Measurements from ENCODE around the gene MAP1LC3C.
A peak's percentile ranks its signal among the peaks of the same experiment; 100 is the strongest.

Gene MAP1LC3C

DNA sequence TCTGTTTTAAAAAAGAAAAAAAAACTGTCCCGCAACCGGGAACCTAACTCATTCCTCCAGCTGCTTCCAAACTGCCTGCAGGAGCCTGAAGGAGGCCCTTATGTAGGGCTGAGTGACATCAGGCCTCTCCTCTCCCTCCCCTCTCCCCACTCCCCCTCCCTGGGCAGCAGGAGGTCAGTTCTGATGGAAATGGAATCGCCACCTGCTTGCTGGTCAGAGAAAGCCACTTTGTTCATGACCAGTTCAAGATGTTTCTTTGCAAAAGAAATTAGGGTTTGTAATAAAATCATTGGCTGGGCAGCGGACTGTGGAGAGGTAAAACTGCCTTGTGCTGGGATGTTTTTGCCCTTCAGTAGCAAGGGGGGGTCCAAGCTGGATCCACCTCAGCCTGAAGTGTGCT, at the start of gene MAP1LC3C:
Gene MAP1LC3C (minus strand): TSS at position 73 of the 400 bp plus-strand sequence. CDS start 90 bp downstream, outside the sequence.
- DNase-seq, result no peak

DNA sequence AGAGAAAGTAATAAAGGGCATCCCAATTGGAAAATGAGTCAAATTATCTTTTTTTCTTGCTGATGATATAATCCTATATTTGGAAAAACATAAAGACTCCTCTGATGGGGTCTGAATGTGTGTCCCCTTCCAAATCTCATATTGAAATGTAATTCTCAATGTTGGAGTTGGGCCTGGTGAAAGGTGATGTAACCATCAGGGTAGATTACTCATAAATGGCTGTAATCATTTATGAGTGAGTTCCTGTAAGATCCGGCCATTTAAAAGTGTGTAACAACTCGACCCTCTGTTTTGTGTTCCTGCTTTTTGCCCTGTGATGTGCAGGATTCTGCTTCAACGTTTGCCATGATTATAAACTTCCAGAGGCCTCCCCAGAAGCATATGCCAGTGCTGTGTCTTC, 44.3 kb upstream of the MAP1LC3C start:
- no peak for DNase-seq

DNA sequence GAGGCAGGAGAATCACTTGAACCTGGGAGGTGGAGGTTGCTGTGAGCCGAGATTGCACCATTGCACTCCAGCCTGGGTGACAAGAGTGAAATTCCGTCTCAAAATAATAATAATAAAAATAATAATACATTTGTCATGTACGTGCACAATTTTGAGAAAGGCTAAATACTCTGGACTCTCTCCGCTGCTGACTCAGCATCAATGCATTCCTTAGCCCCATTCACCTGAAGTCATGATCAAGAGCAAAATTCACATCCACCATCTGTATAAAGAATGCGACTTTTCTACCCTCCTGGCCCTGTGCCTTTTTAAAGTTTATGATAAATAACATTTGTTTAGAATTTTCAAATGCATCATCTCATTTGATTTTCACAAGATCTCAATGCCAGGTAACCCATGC, 35.5 kb upstream of the MAP1LC3C start:
- DNase-seq, result no peak

DNA sequence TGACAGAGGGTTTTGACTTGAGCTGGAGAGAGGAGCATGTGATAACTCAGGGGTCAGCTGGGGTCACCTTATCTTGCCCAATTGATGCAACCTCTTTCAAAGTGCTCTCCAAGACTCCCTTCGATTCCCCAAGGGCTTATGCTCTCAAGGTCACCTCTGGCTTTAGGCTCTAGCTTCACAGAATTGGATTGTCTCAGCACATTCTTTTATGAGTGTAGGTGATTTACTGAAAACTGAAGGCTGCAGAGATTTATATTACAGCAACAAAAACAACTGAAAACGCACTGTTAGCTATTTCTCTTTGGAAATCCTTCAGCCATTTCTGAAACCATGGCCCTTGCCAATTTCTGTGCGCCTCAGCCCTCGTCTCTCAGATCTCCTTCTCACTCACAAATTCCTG, 34.5 kb upstream of the MAP1LC3C start:
- DNase-seq, result no peak

DNA sequence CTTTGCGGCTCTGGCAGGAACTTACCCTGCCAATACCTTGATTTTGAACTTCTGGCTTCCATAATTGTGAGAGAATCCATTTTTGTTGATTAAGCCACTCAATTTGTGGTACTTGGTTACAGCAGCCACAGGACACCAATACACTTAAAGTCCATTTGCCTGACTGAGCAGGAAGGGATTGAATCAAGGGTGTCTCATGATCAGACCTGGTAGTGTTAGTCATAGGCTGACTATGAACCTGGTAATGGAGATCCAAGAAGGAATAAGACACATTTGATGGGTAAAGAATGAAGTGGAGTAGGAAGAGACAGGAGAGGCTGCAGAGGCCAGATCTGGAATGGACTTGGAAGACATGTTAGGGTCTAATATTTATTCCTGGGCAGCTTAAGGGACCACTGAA, 31.2 kb upstream of the MAP1LC3C start:
- no peak for DNase-seq

DNA sequence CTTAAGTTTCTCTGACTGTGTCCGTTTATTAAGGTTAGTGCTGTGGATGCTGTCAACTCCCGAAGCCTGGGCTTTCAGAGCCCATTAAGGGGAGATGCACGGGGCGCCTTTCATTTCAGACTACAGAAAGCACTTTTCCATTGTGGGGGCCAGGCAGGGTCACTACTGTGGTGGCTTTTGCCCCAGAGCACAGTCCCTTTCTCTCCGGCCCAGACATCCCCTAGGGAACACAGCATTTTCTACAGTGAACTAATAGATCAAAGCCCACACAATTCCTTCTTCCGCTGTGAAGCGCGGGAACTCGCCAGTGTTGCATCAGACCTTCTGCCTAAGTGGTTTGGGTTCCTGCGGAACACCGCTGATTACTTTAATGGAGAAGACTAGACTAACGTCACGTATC, 26.8 kb upstream of the MAP1LC3C start:
- no peak for DNase-seq

DNA sequence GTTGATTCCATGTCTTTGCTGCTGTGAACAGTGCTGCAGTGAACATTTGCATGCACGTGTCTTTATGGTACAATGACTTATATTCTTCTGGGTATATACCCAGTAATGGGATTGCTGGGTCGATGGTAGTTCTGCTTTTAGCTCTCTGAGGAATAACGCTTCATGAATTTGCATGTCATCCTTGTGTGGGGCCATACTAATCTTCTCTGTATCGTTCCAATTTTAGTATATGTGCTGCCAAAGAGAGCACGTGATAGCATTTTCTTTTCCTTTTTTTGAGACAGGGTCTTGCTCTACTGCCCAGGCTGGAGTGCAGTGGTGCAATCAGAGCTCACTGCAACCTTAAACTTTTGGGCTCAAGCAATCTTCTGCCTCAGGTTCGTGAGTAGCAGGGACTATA, 24.9 kb upstream of the MAP1LC3C start:
- no peak for DNase-seq

DNA sequence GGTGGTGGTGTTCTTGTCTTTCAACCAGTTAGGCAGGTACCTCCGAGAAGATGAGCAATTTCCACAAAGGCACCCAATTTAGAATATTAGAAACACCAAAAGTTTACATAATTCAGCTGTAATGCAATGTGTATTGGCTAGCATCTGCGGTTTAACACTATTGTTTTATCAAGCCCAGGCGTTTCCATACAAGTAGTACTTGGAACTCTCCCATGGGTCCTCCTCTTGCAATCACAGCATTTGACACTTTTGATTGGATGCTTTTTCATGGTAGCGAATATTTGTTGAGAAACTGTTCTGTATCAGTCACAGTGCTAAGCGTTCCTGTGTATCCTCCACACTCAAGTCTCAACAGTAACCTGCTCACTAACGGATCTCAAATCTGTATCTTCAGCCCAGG, 20.1 kb upstream of the MAP1LC3C start:
- DNase-seq, result no peak

DNA sequence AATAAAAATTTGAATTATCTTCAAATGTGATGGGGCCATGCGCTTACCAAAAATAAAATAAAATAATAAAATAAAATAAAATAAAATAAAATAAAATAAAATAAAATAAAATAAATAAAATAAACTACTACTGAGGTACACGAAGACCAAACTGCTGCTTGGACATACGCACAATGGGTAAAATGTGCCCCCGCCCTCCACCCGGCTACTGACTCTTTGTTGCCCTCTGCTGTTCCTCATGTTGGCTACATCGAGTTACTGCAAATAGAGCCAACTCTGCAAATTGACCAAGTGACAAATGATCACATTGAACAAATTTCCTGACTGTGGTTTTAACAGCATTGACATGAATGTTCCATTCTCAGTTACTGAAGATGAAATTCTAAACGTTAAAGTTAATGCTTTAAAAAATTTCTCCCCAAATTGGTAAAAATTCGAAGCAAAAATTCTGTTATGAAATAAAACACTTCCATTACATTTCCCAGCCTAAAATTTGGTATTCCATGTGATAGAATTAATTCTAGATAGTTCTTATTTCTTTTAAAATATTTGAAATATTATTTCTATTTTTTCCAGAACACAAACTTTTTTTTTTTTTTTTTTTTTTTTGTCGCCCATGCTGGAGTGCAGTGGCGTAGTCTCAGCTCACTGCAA, 18.8 kb upstream of the MAP1LC3C start:
- peak; percentile 26 to 47 for DNase-seq

DNA sequence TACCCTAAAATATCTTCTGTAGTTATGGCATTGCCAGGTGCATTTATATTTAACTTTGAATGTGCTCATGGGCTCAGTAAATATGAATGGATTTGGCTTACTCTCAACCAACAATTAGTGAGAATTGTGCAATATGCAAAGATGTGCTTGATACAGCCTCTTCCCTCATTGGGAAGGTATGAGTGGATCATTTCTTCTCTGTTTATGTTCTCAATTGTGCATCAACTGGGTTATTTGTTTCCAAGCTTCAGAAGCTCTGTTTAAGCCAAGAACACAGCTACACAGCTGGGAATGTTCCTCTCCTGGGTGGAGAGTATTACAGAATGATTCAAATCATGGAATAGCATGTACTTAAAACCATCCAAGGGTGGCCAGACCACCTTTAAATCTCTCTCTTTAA, 17.6 kb upstream of the MAP1LC3C start:
- no peak for DNase-seq

DNA sequence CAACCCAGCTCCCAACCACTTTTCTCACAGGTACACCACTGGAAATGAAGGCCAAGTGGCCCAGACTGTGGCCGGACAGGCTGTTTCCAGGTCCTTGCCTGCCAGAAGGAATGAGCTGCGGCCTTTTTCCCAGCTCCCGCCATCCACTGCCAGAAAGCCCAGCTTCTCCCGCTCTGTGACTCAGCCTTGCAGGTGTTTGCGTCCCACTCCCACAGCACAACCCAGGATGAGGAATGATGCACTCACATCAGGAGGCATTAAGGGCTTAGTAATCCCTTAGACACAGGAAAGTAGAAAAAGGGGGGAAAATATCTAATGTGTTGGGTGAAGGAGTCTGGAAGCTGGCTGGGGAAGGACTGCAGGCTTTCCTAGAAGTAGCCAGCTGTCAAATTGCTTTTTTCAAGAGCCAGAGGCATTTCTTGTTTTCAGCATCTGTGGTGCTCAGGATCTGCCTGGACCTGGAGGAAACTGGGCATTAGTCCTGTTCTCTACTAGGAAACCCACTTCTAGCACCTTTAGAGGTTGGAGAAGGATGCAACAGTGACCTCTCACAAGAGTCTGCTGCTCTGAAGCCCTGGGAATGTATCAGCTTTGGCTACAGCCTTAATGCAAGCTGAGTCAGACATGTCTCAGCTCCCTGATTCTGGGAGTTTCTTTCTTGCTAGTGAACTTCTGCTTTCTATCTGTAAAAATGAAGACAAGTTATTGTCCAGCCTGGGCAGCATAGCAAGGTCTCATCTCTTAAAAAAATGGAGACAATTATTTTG, 13.2 kb upstream of the MAP1LC3C start:
- no peak for DNase-seq

DNA sequence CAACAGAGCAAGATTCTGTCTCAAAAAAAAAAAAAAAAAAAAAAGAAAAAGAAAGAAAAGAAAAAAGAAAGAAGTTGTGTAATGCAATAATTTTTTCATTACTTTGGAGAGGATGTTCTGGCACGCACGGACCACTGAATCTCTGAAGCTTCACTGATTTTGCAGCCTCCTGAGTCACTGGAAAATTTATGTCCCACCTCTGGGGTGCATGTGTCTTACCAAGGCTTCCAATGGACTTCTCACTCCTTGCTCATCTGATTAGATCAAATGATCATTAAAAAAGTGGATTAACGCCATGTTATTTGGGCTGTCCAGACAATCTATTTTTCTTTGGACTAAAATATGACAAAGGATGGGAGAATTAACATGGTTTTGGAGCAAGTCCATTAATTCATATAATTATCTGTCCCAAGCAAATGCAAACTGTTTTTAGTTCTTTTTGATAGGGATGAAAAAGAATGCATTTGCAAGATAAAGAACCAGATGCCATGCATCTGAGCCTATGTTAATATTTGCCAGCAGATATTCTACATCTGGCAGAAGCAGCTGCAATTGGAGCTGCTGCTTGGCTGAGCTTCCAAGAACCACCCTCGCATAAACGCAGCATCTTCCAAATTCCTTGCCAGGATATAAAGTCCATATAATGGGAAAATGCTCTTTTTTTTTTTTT, 10.1 kb upstream of the MAP1LC3C start:
- no peak for DNase-seq

DNA sequence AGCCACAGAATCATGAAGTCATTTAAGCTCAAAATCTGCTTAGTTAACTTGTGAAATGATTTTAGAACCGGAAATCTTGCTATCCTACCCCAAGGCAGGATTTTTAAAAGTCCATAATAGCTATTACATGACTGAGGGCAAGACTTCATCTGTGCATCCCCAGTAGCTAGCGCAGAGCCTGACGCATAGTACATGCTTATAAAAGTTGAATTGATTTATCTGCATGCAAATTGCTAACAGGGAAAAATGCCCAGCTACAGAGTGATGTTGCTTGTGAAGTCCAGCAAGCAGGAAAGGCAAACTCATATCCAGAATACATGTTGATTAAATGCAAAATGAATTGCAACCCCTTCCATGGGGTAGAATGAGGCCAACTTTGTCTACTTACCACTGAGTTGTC, 8.1 kb upstream of the MAP1LC3C start:
- DNase-seq, result no peak

DNA sequence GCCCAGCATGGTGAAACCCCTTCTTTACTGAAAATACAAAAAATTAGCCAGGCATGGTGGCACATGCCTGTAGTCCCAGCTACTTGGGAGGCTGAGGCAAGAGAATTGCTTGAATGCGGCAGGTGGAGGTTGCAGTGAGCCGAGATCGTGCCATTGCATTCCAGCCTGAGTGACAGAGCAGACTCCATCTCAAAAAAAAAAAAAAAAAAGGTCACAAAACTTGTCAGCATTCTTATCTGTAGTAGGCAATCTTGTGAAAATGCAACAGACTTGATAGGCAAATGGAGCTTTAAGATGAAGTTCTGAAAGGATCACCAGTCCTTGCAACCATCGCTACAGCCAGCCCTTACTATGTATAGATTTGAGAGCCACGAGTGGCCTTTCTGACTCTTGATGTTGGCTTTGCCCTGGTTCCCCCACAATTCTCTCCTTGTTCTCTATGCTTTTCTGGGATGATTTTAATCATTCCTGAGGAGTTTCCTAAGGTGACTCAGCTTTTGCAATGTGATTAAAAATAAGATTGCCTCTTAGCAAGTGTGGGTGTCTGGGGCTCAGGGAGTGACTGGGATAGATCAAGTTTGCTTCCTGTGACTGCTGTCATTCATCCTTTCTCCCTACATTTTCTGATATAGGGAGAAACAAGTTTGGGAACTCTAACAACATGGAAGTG, 7.1 kb upstream of the MAP1LC3C start:
- no peak for DNase-seq

DNA sequence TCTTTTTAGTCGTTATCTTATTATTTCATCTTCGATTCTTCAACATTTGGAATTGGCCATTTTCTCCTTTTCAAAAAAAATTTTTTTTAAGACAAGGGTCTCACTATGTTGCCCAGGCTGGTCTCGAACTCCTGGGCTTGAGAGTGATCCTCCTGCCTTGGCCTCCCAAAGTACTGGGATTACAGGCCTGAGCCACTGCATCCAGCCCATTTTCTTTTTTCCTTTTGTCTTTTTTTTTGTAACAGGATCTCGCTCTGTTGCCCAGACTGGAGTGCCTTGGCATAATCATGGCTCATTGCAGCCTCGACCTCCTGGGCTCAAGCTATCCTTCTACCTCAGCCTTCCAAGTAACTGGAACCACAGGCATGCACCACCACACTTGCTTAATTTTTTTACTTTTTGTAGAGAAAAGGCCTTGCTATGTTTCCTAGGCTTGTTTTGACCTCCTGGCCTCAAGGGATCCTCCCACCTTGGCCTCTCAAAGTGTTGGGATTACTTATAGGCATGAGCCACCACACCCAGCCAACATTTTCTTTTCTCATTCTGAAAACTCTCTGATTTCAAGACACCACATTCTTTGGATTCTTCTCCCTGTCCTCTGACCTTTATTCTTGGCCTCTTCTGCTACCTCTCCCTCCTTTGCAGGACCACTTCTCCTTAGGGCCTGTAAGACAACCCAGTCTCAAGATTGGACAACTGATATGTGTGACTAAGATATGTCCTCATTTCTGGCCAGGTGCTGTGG, 6.0 kb upstream of the MAP1LC3C start:
- DNase-seq, result no peak

DNA sequence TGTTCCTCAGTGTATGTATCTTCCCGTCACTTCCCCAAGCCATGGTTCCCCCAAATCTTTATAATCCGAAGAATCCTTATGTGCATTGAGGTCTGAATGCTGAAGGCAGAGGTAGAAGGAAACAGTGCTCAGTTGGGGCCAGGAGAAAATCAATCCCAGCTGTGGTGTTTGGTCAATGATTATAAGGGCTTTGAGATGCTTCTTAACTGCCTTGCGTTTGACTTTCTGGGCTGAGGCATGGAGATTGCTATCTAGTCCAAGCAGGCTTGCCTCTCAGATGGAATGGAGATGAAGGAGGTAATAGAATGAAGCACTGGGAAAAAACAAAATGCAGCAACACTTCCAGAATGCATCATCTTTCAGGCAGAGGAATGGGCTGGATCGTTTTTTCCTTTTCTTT, 3.6 kb upstream of the MAP1LC3C start:
- DNase-seq, result no peak

DNA sequence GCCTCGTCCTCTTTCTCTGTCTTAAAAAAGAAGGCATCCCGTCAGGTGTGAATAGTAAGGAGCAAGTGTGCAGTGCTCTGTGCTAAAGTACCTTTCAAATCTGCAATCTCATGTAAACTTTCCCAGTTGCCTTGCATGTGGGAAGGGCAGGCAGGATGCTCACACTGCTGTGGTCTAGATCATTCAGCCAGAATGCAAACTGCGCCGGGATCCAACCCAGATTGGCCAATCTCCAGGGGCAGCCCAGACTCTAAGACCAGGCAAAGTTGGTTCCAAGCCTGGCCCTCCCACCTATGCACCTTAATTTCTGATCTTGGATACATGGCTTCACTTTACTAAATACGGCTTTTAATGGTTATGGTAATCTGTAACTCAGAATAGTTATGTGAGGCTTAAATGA, 3.2 kb upstream of the MAP1LC3C start:
- DNase-seq, result no peak

DNA sequence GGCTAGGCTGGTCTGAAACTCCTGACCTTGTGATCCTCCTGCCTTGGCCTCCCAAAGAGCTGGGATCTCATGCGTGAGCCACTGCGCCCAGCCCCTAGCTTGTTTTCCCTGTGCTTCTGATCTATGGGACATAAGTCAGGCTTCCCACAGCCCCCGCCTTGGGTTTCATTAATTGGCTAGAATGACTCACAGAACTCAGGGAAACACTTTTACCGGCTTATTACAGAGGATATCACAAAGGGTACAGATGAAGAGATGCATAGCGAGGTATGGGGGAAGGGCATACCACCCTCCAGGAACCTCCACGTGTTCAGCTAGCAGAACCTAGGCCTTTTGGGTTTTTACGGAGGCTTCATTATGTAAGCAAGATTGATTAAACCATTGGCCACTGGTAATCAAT, 1.5 kb upstream of the MAP1LC3C start:
- no peak for DNase-seq

DNA sequence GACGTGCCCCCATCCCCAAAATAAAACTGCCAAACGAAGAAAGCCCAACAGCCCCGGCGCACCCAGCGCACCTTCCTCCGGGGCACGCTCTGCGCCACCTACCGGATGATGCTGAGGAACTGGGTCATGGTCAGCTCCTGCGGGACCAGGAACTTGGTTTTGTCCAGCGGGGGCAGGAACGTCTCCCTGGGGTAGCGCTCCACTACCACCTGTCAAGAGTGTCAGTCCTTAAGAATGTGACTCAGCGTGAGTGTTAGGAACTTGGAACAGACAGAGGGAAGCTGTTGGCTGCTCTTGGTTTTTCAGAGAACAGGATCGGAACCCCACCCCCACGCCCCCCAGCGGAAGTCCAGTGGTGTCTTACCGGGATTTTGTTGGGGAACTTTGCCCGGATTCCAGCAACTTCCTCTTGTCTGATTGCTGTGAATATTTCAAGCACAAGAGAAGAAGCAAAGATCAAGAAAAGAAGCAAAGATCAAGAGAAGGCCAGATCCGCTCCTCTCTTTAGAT, 431 bp downstream of the MAP1LC3C start:
- DNase-seq, result peak; percentile 65 to 70

DNA sequence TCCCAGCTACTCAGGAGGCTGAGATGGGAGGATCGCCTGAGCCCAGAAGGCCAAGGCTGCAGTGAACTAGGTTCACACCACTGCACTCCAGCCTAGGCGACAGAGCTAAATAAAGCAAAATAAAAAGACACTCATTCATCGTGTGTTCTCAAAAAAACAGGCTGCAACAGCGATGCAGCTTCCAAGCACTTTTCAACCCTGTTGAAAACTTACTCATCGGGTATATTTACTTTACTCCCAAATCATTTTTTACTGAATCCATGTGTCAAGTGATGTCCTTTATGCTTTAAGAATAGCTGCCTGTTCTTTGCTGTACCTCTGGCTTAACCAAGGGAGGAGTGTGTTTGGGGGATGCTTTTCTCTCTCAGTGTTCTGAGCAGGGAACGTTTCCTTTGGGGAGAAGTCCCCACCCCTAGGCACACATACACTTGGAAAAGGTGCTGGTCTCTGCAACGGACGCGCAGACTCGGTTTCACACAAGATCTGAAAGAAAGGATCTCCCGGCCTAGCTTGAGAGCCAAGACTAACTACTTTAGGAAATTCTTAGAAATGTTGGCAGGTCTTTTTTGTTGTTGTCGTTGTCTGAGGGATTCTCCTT, 1.4 kb downstream of the MAP1LC3C start:
- no peak for DNase-seq

DNA sequence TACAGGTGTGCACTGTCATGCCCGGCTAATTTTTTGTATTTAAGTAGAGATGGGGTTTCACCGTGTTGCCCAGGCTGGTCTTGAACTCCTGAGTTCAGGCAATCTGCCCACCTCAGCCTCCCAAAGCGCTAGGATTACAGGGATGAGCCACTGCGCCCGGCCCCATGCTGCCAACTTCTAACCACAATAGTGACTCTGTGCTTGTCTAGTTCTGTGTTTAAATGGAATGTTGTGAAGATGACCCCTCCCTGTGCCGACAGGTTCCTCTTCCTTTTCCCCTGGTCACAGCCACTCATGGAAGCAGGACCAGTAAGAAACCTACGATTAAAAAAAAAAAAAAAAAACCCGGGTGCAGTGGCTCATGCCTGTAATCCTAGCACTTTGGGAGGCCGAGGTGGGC, 4.7 kb downstream of the MAP1LC3C start:
- DNase-seq, result no peak

DNA sequence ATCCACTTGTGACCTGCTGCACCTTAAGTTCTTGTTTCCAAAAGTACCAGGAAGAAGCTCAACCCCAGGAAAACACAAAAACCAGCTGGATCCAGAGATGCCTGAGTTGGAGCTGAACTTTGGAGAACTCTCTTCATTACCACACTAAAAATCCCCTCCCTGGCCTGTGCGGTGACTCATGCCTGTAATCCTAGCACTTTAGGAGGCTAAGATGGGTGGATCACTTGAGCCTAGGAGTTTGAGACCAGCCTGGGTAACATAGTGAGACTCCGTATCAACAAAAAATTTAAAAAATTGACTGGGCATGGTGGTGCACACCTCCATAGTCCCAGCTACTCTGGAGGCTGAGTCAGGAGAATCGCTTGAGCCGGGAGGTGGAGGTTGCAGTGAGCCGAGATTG, 6.2 kb downstream of the MAP1LC3C start:
- DNase-seq, result no peak
